ENCODE results near the gene RRP9. TPM values are rescaled to one million over a fixed set of nuclear protein-coding genes. Genes with fewer than 3 reads are reported as not detected.

The RRP9 gene
- total RNA-seq, 3 donors from 2014 or later (not counting 1 experiment from before 2014, with no cell fraction given), result 11.2 to 13.0 (median 12.7) TPM

- no peak for TF ChIP-seq CTCF (IDR thresholded peaks at IDR 0.05)
- Mint-ChIP-seq H3K4me1 (peaks cover 0 to 12% of the 10 kb centered on the region in 2 donors), H3K36me3 (no peaks in the 10 kb centered on the region), H3K9me3 (no peaks in the 10 kb centered on the region), H3K27ac (no peak overlapping the region), H3K27me3 (ENCODE audit: low read depth in 2 of 2) (peaks cover 7 to 12% of the 10 kb centered on the region in 2 donors), H3K4me3 (no peak overlapping the region)
- Histone ChIP-seq H3K4me1 (ENCODE audit: control insufficient read depth, insufficient read depth, low read length) (peaks cover 12% of the 10 kb centered on the region), H3K36me3 (ENCODE audit: control insufficient read depth, insufficient read depth, low read length) (no peaks in the 10 kb centered on the region), H3K4me3 (ENCODE audit: low read length) (no peak overlapping the region), H3K27me3 (ENCODE audit: control insufficient read depth, insufficient read depth, low read length) (peaks cover 19% of the 10 kb centered on the region), H3K27ac (ENCODE audit: low read length) (no peak overlapping the region), H3K9me3 (ENCODE audit: control insufficient read depth, insufficient read depth, low read length) (no peaks in the 10 kb centered on the region)
- DNase-seq (no peak), ATAC-seq (no peak)
- 92% methylated on average over 10 of the region's 10 CpGs for WGBS (ENCODE audit: insufficient coverage)
- intact Hi-C loops (cut with micrococcal nuclease), result no loop called here
Measured at GRCh38 chr3:51960386-51960785, 18.7 kb upstream of the RRP9 start.

DNA sequence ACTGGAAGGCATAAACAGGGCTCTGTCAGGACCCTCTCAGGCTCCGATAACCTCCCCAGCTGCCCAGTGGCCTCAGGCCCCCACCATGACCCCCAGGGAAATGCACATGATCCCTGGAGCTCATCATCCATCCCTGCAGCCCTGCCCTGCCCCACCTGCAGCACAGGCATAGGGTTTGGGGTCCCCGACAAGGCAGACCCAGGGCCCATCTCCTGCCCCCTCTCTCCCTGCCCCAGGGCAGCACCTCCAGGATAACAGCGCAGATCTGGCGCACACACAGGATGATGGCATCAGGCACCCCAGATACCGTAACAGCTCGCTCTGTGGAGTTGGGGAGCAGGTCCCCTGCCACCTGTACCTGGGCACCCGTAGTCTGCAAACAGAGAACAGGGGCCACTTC, 17.9 kb upstream of the RRP9 start:
- Histone ChIP-seq H3K36me3 (ENCODE audit: control insufficient read depth, insufficient read depth, low read length) (no peaks in the 10 kb centered on the region), H3K4me3 (ENCODE audit: low read length) (no peak overlapping the region), H3K27ac (ENCODE audit: low read length) (no peak overlapping the region), H3K27me3 (ENCODE audit: control insufficient read depth, insufficient read depth, low read length) (peaks cover 24% of the 10 kb centered on the region), H3K9me3 (ENCODE audit: control insufficient read depth, insufficient read depth, low read length) (no peaks in the 10 kb centered on the region), H3K4me1 (ENCODE audit: control insufficient read depth, insufficient read depth, low read length) (peaks cover 15% of the 10 kb centered on the region)
- Mint-ChIP-seq H3K4me3 (no peak overlapping the region), H3K27ac (no peak overlapping the region), H3K36me3 (no peaks in the 10 kb centered on the region), H3K4me1 (peaks cover 0 to 8% of the 10 kb centered on the region in 2 donors), H3K27me3 (ENCODE audit: low read depth in 2 of 2) (peaks cover 7 to 15% of the 10 kb centered on the region in 2 donors), H3K9me3 (no peaks in the 10 kb centered on the region)
- TF ChIP-seq CTCF (IDR thresholded peaks at IDR 0.05), result no peak
- DNase-seq (no peak), ATAC-seq (no peak)
- intact Hi-C loops (cut with micrococcal nuclease), result no loop called here
- WGBS (ENCODE audit: insufficient coverage), result 97% methylated on average over 7 of the region's 7 CpGs

- Mint-ChIP-seq H3K9me3 (no peaks in the 10 kb centered on the region), H3K27me3 (ENCODE audit: low read depth in 2 of 2) (peaks cover 14 to 21% of the 10 kb centered on the region in 2 donors), H3K4me3 (no peak overlapping the region), H3K27ac (no peak overlapping the region), H3K36me3 (no peaks in the 10 kb centered on the region), H3K4me1 (peaks cover 0 to 11% of the 10 kb centered on the region in 2 donors)
- no peak overlapping the region for H3K4me3 ChIP-seq (ENCODE audit: low read length)
- H3K4me1 ChIP-seq (ENCODE audit: control insufficient read depth, insufficient read depth, low read length), result peaks cover 15% of the 10 kb centered on the region
- peaks cover 24% of the 10 kb centered on the region for H3K27me3 ChIP-seq (ENCODE audit: control insufficient read depth, insufficient read depth, low read length)
- no peak overlapping the region for H3K27ac ChIP-seq (ENCODE audit: low read length)
- 96% methylated on average over 17 of the region's 20 CpGs for WGBS (ENCODE audit: insufficient coverage)
- intact Hi-C loops (cut with micrococcal nuclease), result no loop called here
- H3K9me3 ChIP-seq (ENCODE audit: control insufficient read depth, insufficient read depth, low read length), result no peaks in the 10 kb centered on the region
- no peak for TF ChIP-seq CTCF (IDR thresholded peaks at IDR 0.05)
- H3K36me3 ChIP-seq (ENCODE audit: control insufficient read depth, insufficient read depth, low read length), result no peaks in the 10 kb centered on the region
- no peak for DNase-seq
- ATAC-seq, result no peak
Measured at GRCh38 chr3:51958603-51959521, 17.2 kb upstream of the RRP9 start.
